ENCODE results near the gene MED20. TPM values are rescaled to one million over a fixed set of nuclear protein-coding genes. Genes with fewer than 3 reads are reported as not detected.
A peak's percentile ranks its signal among the peaks of the same experiment; 100 is the strongest.

The MED20 gene
- total RNA-seq, 1 experiment from 2014 or later, result 42.4 TPM

- TF ChIP-seq CDX4 (CRISPR knock-in tag; IDR thresholded peaks at IDR 0.05; ENCODE audit: borderline replicate concordance) (no peak), ZNF263 (CRISPR knock-in tag; IDR thresholded peaks at IDR 0.05; ENCODE audit: low read depth) (no peak)
Observed at GRCh38 chr6:41887331-41887751, 33.6 kb downstream of the MED20 start (continued).

GRCh38 chr6:41885930-41886329 is 35.0 kb downstream of the MED20 start:
- peaks cover 14% of the 10 kb centered on the region for H3K4me1 Mint-ChIP-seq
- no peak for ATAC-seq
- no peak overlapping the region for H3K27ac Mint-ChIP-seq
- no peaks in the 10 kb centered on the region for H3K36me3 Mint-ChIP-seq
- DNase-seq (ENCODE audit: low spot score), result no peak
- POLR2A ChIA-PET, result no interaction called here
- no peak overlapping the region for H3K4me3 Mint-ChIP-seq
- no peaks in the 10 kb centered on the region for H3K9me3 Mint-ChIP-seq
- H3K27me3 Mint-ChIP-seq (ENCODE audit: low read depth), result no peaks in the 10 kb centered on the region
- no peak for TF ChIP-seq AR (CRISPR knock-in tag; IDR thresholded peaks at IDR 0.05)
- TF ChIP-seq MYBL2 (CRISPR knock-in tag; IDR thresholded peaks at IDR 0.05), result no peak
- no peak for TF ChIP-seq STAT6 (CRISPR knock-in tag; conservative IDR thresholded peaks at IDR 0.05; ENCODE audit: low read depth)
- TF ChIP-seq GRHL2 (CRISPR knock-in tag; IDR thresholded peaks at IDR 0.05; ENCODE audit: insufficient replicate concordance, severe bottlenecking), result no peak
- TF ChIP-seq SMAD3 (CRISPR knock-in tag; IDR thresholded peaks at IDR 0.05; ENCODE audit: borderline replicate concordance), result no peak
- no peak for TF ChIP-seq ATF6 (CRISPR knock-in tag; IDR thresholded peaks at IDR 0.05)
- no peak for TF ChIP-seq ZNF317 (CRISPR knock-in tag; IDR thresholded peaks at IDR 0.05; ENCODE audit: borderline replicate concordance, low read depth)
- no peak for TF ChIP-seq ATF2 (CRISPR knock-in tag; IDR thresholded peaks at IDR 0.05; ENCODE audit: borderline replicate concordance, low read depth)
- CTCF ChIA-PET, result no interaction called here

- Mint-ChIP-seq H3K4me1 (peaks cover 14% of the 10 kb centered on the region), H3K36me3 (no peaks in the 10 kb centered on the region), H3K4me3 (no peak overlapping the region), H3K27me3 (ENCODE audit: low read depth) (no peaks in the 10 kb centered on the region), H3K9me3 (no peaks in the 10 kb centered on the region), H3K27ac (peak overlapping the region; percentile 25; the same call in 1 of the 2 replicates)
- ATAC-seq (no peak), DNase-seq (ENCODE audit: low spot score) (no peak)
- ChIA-PET POLR2A (no interaction called here), CTCF (no interaction called here)
- TF ChIP-seq CBFB (CRISPR knock-in tag; IDR thresholded peaks at IDR 0.05; ENCODE audit: low read depth) (no peak), USF2 (CRISPR knock-in tag; IDR thresholded peaks at IDR 0.05) (no peak), CTCF (IDR thresholded peaks at IDR 0.05) (no peak), NR1H2 (CRISPR knock-in tag; IDR thresholded peaks at IDR 0.05) (no peak), ARID4B (CRISPR knock-in tag; IDR thresholded peaks at IDR 0.05; ENCODE audit: borderline replicate concordance) (no peak)
Observed at GRCh38 chr6:41884957-41885356, 36.0 kb downstream of the MED20 start.
